Fibroblast of skin of right biceps (primary cell): ENCODE data around the gene ATP8A2.

Source experiments
- DNase-seq: peaks from one replicate; pipeline ENCODE4 v3.0.0-alpha.2; 2013

ATP8A2 gene

DNA sequence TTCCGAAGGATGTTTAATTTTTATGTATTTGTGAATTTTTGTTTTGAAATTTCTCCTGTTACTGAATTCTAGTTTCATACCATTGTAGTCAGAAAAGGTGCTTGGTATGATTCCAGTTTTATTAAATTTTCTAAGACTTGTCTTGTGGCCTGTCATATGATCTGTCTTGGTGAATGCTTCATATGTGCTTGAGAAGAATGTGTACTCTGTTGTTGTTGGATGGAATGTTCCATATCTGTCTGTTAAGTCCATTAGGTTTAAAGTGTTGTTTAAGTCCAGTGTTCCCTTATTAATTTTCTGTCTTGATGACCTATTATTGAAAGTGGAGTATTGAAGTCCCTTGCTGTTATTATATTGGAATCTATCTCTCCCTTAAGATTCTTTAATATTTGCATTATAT lies 273.9 kb downstream of the ATP8A2 start:
- DNase-seq, result no peak

DNA sequence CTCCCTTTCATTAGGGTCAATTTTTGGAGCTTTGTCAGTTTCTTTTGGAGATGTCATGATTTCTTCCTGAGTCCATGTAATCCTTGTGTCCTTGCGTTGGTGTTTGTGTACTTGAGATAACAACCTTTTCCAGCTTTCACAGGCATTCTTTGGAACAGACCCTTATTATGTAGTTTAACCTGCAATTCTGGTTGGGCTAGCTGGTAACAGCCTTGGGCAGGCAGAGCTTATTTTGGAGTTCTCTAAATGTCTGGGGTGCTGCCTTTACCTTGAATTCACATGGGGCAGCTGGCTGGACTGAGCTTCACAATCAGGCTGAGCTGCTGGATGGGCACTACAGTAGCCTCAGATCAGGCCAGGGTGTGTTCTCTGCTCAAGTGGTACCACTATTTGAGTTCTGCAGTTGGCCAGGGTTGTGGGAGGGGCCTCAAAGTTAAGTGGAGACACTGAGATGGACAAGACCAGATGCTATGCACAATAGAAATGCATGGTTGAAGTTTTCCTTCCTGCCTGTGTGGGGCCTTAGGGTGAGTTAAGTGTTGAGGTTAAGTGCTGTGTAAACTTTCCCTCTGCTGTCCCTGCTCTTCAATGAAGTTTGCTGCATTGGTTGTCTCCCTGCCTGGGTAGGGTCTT lies 277.3 kb downstream of the ATP8A2 start:
- DNase-seq, result no peak

- DNase-seq, result no peak
These were observed 281.0 kb downstream of the ATP8A2 start for GRCh38 chr13:25652764-25653163.

DNA sequence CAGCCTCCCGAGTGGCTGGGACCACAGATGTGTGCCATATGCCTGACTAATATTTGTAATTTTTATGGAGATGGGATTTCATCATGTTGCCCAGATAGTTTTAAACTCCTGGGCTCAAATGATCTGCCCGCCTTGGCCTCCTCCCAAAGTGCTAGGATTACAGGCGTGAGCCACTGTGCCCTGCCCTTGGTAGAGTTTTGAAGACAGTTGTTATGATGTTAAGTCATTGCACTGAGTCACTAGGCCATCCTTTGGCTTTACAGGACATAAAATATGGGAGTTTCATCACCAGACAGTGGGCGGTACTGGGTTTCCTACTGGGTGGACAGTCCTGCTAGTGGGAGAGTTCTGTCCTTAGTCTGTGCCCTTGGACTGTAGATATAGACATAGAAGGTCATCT lies 282.5 kb downstream of the ATP8A2 start:
- no peak for DNase-seq

- DNase-seq, result no peak
These were observed 285.4 kb downstream of the ATP8A2 start for GRCh38 chr13:25657157-25657556.

DNA sequence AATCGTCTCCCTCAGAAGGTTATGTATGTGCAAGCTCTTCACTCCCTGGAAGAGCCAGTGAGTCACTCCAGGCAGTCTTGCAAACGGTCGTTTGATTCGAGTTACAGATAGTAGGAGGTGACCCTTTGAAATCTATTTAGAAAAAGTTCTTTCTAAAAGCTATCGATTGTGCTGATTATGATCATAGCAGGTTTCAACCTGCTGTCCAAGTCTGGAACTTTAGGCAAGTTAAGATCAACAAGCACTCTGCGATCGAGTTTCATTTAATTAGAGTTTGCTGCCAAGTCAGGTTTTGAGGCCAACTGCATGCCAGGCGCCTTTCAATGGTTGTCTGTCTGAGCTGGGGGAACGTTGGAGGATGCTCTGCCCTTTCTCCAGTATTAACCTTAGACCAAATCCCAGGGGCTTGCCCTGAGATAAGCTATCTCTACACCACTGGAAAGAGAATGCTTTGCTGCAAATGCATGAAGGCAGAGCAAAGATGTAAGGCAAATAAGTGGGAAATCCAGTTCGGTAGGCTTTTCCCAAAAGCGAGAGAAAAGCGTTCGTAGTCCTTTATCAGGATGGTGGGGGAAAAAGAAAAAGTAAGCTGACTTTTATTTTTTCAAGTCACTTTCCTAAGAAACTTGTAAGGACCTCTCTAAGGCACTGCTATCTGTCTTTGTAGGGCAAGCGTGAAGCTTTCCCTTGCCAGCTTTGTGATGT lies 287.5 kb downstream of the ATP8A2 start:
- no peak for DNase-seq

GRCh38 chr13:25660996-25661395 lies 289.2 kb downstream of the ATP8A2 start:
- DNase-seq, result no peak

DNA sequence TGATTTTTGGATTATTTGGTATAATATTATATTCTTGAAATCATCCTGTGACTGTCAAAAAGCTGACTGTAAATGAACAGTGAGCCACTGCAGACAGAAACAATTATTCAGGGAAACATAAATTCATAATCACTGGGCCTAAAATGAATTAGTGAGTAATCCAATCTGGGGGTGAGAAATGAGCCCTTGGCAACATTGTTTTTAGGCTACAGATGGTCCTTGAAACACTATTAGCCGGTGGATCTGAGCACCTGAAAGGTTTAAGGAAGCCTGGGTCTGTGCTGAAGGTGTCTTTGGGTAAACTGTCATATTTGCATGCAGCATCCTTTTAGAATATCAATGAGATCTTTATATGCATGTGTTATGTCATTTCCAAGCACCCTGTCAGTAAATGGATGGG lies 290.7 kb downstream of the ATP8A2 start:
- no peak for DNase-seq

GRCh38 chr13:25668345-25668744 lies 296.6 kb downstream of the ATP8A2 start:
- no peak for DNase-seq

- DNase-seq, result no peak
These were observed 301.9 kb downstream of the ATP8A2 start for GRCh38 chr13:25673711-25674110.

DNA sequence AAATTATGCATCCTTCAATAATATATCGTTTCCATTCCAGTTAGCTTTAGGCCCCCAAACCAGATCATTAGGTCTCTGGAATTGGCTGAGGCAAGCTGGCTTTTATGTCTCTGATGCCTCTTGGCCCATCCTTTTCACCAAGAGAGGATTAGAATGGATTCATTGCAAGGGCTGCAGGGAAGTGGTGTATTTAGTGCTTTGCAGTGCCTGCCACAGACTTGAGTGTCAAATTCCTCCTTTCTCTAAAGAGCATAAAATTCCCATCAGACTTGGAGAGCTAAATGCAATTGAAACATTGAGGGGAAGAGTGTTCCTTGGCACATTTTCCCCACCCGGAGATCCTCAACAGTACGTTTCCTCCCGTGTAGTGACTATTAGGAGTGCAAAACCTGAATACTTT lies 302.6 kb downstream of the ATP8A2 start:
- no peak for DNase-seq

DNA sequence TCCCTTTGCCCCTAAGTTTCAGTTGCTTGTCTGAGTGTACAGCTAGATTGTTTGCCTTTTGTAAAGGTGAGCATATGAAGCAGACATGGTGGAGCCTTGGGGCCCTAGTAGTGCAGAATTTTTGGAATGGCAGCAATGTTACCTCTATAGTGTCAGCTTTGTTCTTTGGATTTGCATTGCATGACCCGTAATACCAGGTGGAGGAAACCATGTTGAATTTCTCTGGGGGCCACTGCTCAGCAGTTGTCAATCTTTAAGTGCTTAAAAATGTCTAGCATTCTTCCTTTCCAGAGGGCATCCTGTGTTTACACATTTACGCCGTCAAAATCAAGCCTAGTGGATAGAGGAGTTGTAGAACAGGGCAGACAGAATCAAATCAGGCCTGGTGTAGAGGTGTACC lies 303.3 kb downstream of the ATP8A2 start:
- DNase-seq, result no peak

- DNase-seq, result no peak
These were observed 306.2 kb downstream of the ATP8A2 start for GRCh38 chr13:25677956-25678355.

GRCh38 chr13:25678398-25678797 lies 306.6 kb downstream of the ATP8A2 start:
- no peak for DNase-seq

- DNase-seq, result no peak
These were observed 307.4 kb downstream of the ATP8A2 start for GRCh38 chr13:25679159-25679558.

DNA sequence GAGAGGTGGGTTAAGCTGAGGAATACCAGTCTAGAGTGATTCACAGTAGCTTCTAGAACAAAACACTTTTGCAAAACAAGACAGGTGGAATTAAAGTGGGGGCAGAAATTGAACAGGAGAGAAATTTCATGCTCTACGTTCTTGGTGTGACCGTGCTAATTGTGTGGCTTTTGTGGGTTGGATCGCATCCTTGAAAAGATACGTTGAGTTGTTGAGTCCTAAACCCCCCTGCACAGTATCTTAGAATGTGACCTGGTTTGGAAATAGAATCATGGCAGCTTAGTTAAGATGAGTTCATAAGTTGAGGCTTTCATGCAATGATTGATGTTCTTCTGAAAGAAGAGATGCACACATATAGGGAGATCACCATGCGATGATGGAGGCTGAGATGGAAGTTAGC lies 308.2 kb downstream of the ATP8A2 start:
- no peak for DNase-seq

GRCh38 chr13:25682276-25682675 lies 310.5 kb downstream of the ATP8A2 start:
- DNase-seq, result no peak

GRCh38 chr13:25683056-25683455 lies 311.3 kb downstream of the ATP8A2 start:
- DNase-seq, result no peak

- DNase-seq, result no peak
These were observed 312.0 kb downstream of the ATP8A2 start for GRCh38 chr13:25683662-25684370.

GRCh38 chr13:25684491-25684890 lies 312.7 kb downstream of the ATP8A2 start:
- DNase-seq, result no peak

DNA sequence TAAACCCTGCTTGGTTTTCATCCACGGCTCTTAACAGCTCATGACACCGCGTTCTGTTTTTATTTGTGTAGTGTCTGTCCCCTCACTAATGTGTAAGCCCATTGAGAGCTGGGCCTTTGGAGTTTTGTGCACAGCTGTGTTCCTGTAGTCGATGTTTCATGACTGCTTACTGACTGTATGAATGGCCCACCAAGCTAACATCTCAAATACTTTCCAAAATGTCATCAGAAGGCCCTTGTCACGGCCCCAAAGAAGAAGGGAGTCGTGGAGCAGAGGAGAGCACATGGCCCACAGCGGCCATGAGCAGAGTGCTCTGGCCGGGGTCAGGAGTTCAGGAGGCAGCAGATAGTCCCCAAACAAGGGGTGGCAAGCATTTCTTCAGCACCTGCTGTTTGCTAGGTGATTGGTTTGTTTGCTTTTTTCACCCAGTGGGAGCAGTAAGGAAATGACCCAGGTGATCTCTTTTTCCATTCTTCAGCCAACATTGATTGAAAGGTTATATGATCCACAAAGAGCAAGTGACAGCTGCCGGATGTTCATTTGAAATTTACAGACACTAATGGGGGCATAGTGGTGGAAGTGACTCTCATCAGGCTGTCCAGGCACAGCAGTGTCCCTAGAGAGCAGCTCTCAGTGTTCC lies 315.2 kb downstream of the ATP8A2 start:
- no peak for DNase-seq

GRCh38 chr13:25687471-25688225 lies 315.9 kb downstream of the ATP8A2 start:
- no peak for DNase-seq

DNA sequence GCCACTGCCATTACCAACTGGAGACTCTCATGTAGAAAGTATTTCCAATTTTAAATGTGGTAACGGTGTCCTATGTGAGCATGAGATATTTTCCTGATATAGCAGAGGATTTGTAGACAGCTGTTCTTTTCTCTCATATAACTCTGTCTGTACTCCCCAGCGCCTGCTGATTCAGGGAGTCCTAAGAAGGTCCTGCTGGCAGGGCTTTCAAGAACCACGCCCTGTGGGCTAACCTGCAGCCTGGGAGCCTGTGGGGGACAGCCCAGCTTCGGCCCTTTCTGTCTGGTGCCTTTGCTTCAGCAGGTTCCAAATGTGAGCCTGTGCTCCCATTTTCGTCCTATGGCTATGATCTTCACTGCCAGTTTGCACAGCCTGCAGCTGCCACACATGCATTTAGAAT lies 316.8 kb downstream of the ATP8A2 start:
- no peak for DNase-seq
